CD4-positive, alpha-beta T cell (primary cell): ENCODE data around the gene BUB3. TPM values are rescaled to one million over a fixed set of nuclear protein-coding genes. Genes with fewer than 3 reads are reported as not detected.
"Not testable (repeated sequence)": the region's sequence is repeated elsewhere in the genome, so short reads cannot be mapped to it uniquely, and the experiment has no call there.

ENCODE experiments used
- ATAC-seq: fragments of 200-7000 bp; cut with Tn5 transposase; one replicate; pipeline ENCODE4 v1.10.0; 2022; ENCODE audit warnings: mild to moderate bottlenecking; ENCODE audit not compliant: poor library complexity
- CTCF ChIA-PET: fragments of 350-600 bp; sonication (Branson Sonifier 250); formaldehyde crosslinking; loops from one replicate; lab custom pipeline; 2021; ENCODE audit warnings: antibody characterized with exemption, inconsistent platforms; lab: Charles Lee
- POLR2A ChIA-PET: fragments of 350-600 bp; sonication (Branson Sonifier 250); formaldehyde crosslinking; loops from one replicate; lab custom pipeline; 2021; ENCODE audit warnings: antibody characterized with exemption, inconsistent platforms; lab: Charles Lee
- DNase-seq, 14 experiments: peaks; one replicate each; pipeline ENCODE4 v3.0.0-alpha.2; 2013 to 2020; ENCODE audit warnings: mixed read lengths in 2 of 14
- H3K27ac ChIP-seq, 2 donors: one replicate each; pipeline versions ENCODE4 v1.5.1 to v1.7.0; 2013; ENCODE audit warnings: low read length in 2 of 2, low read depth in 1 of 2, mild to moderate bottlenecking in 1 of 2
- H3K27me3 ChIP-seq, 2 experiments: 1 replicate in 1 of 2; 2 replicates in 1 of 2; pipeline versions ENCODE4 v1.6.1 to v1.7.0; 2013; ENCODE audit warnings: low read length in 2 of 2, control low read depth in 1 of 2, mild to moderate bottlenecking in 1 of 2, moderate library complexity in 1 of 2; ENCODE audit not compliant: insufficient read depth in 2 of 2, control insufficient read depth in 1 of 2
- H3K36me3 ChIP-seq: one replicate; pipeline ENCODE4 v1.6.1; 2013; ENCODE audit warnings: low read length, control low read depth; ENCODE audit not compliant: insufficient read depth
- H3K4me1 ChIP-seq: one replicate; pipeline ENCODE4 v1.6.1; 2013; ENCODE audit warnings: low read length, control low read depth; ENCODE audit not compliant: insufficient read depth
- H3K4me3 ChIP-seq: one replicate; pipeline ENCODE4 v1.5.1; 2013; ENCODE audit warnings: mild to moderate bottlenecking, low read length, moderate library complexity
- H3K9me3 ChIP-seq, 2 experiments: 1 replicate in 1 of 2; 2 replicates in 1 of 2; pipeline versions ENCODE4 v1.6.1 to v1.7.0; 2013; ENCODE audit warnings: low read length in 2 of 2, mild to moderate bottlenecking in 2 of 2, control low read depth in 1 of 2, moderate library complexity in 1 of 2; ENCODE audit not compliant: control insufficient read depth in 1 of 2, insufficient read depth in 1 of 2
- H3K27ac Mint-ChIP-seq: one replicate; pipeline ENCODE4 v1.8.0; 2020; ENCODE audit warnings: mixed read lengths
- H3K27me3 Mint-ChIP-seq: one replicate; pipeline ENCODE4 v1.8.0; 2021; ENCODE audit warnings: mixed read lengths
- H3K36me3 Mint-ChIP-seq: one replicate; pipeline ENCODE4 v1.8.0; 2021; ENCODE audit warnings: low read depth, mixed read lengths
- H3K4me1 Mint-ChIP-seq: one replicate; pipeline ENCODE4 v1.8.0; 2021; ENCODE audit warnings: low read depth, mixed read lengths
- H3K4me3 Mint-ChIP-seq: one replicate; pipeline ENCODE4 v1.8.0; 2020; ENCODE audit warnings: mild to moderate bottlenecking, mixed read lengths
- H3K9me3 Mint-ChIP-seq: one replicate; pipeline ENCODE4 v1.8.0; 2020; ENCODE audit warnings: mixed read lengths
- intact Hi-C, 2 experiments: fragments of 100-400 bp; cut with DNase I in 1 of 2; cut with micrococcal nuclease in 1 of 2; formaldehyde crosslinking; loops; one replicate each; pipeline versions ENCODE4 v1.15.1 to v1.9.0; 2023 to 2025; cut with DNase I, micrococcal nuclease
- total RNA-seq, 174 experiments: library from RNA in 2 of 174; stranded (reverse) in 2 of 174; gene quantifications; one replicate each; pipeline ENCODE4 v1.2.3 and lab custom pipeline; 2021 to 2026
- TF ChIP-seq, protein P1 (sequence below): fragments of 200-600 bp; IDR thresholded peaks from one replicate; pipeline ENCODE4 v1.8.0; 2022; ENCODE audit warnings: antibody characterized with exemption, mild to moderate bottlenecking

The BUB3 gene
- total RNA-seq, 2 experiments from 2014 or later, result 167 to 178 TPM

DNA sequence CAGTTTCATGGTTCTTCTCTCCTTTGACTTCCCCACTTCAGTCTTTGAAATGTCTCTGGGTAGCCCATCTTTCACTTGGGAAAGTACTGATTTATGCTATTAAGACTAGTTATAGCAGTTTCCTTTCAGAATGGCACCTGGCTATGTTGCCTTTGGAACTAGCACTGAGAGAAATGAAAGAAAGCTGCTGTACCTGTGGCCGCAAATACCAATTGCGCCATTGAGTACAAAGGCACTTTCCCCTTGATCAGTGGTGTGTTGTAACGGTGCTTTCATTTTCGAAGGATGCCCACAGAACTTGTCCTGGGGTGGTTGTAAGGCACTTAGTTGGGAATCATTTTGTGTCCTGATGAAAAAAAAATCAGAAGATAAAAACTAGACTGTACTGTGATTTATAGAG, 16.8 kb downstream of the BUB3 start:
- DNase-seq (no peak), ATAC-seq (no peak)
- H3K4me1 Mint-ChIP-seq, result peaks cover 22% of the 10 kb centered on the region
- Histone ChIP-seq H3K36me3 (peaks cover 52% of the 10 kb centered on the region), H3K27ac (no peak overlapping the region), H3K27me3 (no peaks in the 10 kb centered on the region), H3K4me1 (no peaks in the 10 kb centered on the region), H3K9me3 (no peaks in the 10 kb centered on the region), H3K4me3 (no peak overlapping the region)
- TF ChIP-seq, protein P1, sequence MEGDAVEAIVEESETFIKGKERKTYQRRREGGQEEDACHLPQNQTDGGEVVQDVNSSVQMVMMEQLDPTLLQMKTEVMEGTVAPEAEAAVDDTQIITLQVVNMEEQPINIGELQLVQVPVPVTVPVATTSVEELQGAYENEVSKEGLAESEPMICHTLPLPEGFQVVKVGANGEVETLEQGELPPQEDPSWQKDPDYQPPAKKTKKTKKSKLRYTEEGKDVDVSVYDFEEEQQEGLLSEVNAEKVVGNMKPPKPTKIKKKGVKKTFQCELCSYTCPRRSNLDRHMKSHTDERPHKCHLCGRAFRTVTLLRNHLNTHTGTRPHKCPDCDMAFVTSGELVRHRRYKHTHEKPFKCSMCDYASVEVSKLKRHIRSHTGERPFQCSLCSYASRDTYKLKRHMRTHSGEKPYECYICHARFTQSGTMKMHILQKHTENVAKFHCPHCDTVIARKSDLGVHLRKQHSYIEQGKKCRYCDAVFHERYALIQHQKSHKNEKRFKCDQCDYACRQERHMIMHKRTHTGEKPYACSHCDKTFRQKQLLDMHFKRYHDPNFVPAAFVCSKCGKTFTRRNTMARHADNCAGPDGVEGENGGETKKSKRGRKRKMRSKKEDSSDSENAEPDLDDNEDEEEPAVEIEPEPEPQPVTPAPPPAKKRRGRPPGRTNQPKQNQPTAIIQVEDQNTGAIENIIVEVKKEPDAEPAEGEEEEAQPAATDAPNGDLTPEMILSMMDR, result no peak
- H3K4me3 Mint-ChIP-seq, result no peak overlapping the region
- no peak overlapping the region for H3K27ac Mint-ChIP-seq
- peaks cover 84% of the 10 kb centered on the region for H3K36me3 Mint-ChIP-seq
- intact Hi-C loops, result no loop called here
- no peaks in the 10 kb centered on the region for H3K9me3 Mint-ChIP-seq
- POLR2A ChIA-PET, result interaction anchor here (0.9 kb wide), 1 partner anchor 70 kb away, joined by 3 read pairs; no protein-coding TSS in a partner anchor
- CTCF ChIA-PET, result no interaction called here
- no peaks in the 10 kb centered on the region for H3K27me3 Mint-ChIP-seq

- Mint-ChIP-seq H3K4me1 (peaks cover 22% of the 10 kb centered on the region), H3K36me3 (peaks cover 84% of the 10 kb centered on the region)
- H3K27ac ChIP-seq, H3K4me3 ChIP-seq, DNase-seq, H3K27ac Mint-ChIP-seq, POLR2A ChIA-PET, CTCF ChIA-PET, ATAC-seq, H3K27me3 Mint-ChIP-seq, H3K9me3 ChIP-seq, H3K4me1 ChIP-seq, intact Hi-C loops, H3K4me3 Mint-ChIP-seq, H3K9me3 Mint-ChIP-seq, H3K27me3 ChIP-seq: not testable (repeated sequence)
- peaks cover 59% of the 10 kb centered on the region for H3K36me3 ChIP-seq
These were observed 17.4 kb downstream of the BUB3 start for GRCh38 chr10:123171616-123172015.

- no peaks in the 10 kb centered on the region for H3K9me3 ChIP-seq
- ATAC-seq (no peak), DNase-seq (no peak)
- no peaks in the 10 kb centered on the region for H3K27me3 Mint-ChIP-seq
- H3K36me3 Mint-ChIP-seq, result peaks cover 84% of the 10 kb centered on the region
- H3K4me3 ChIP-seq, result no peak overlapping the region
- H3K9me3 Mint-ChIP-seq, result peaks cover 7% of the 10 kb centered on the region
- ChIA-PET CTCF (no interaction called here), POLR2A (interaction anchor here (0.8 to 1.1 kb wide), 2 partner anchors 15 to 17 kb away, joined by 3 read pairs; no protein-coding TSS in a partner anchor)
- no peaks in the 10 kb centered on the region for H3K27me3 ChIP-seq
- TF ChIP-seq, protein P1, result no peak
- peaks cover 33% of the 10 kb centered on the region for H3K36me3 ChIP-seq
- H3K4me1 ChIP-seq, result no peaks in the 10 kb centered on the region
- intact Hi-C loops, result no loop called here
- no peak overlapping the region for H3K4me3 Mint-ChIP-seq
- no peak overlapping the region for H3K27ac ChIP-seq
- H3K4me1 Mint-ChIP-seq, result peaks cover 24% of the 10 kb centered on the region
- no peak overlapping the region for H3K27ac Mint-ChIP-seq
These were observed 21.5 kb downstream of the BUB3 start for GRCh38 chr10:123175389-123176387.

DNA sequence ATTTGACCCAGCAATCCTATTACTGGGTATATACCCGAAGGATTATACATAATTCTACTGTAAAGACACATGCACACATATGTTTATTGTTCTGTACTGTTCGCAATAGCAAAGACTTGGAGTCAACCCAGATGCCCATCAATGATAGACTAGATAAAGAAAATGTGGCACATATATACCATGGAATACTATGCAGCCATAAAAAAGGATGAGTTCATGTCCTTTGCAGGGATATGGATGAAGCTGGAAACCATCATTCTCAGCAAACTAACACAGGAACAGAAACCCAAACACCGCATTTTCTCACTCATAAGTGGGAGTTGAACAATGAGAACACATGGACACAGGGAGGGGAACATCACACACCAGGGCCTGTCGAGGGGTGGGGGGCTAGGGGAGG, 24.2 kb downstream of the BUB3 start:
- POLR2A ChIA-PET, CTCF ChIA-PET, H3K27ac ChIP-seq, H3K4me3 ChIP-seq, H3K27ac Mint-ChIP-seq, intact Hi-C loops, H3K4me3 Mint-ChIP-seq, H3K4me1 ChIP-seq, H3K27me3 ChIP-seq, H3K27me3 Mint-ChIP-seq, DNase-seq, ATAC-seq, H3K9me3 ChIP-seq: not testable (repeated sequence)
- H3K36me3 ChIP-seq, result peaks cover 28% of the 10 kb centered on the region
- Mint-ChIP-seq H3K36me3 (peaks cover 76% of the 10 kb centered on the region), H3K9me3 (peaks cover 11% of the 10 kb centered on the region), H3K4me1 (peaks cover 19% of the 10 kb centered on the region)
